Islet of Langerhans (tissue), 1 donor: ENCODE measurements around the gene ZNF516.

Experiments used
- FAIRE-seq: peaks from one replicate; lab custom pipeline; 2011; peaks lifted over from hg19 to GRCh38; lab: Jason Lieb, UNC

The ZNF516 gene

GRCh38 chr18:76335859-76336640 lies 159.0 kb downstream of the ZNF516 start:
- no peak for FAIRE-seq

- FAIRE-seq: no peak
Measured at GRCh38 chr18:76328140-76328539, 166.9 kb downstream of the ZNF516 start.

GRCh38 chr18:76323891-76324290 lies 171.2 kb downstream of the ZNF516 start:
- no peak for FAIRE-seq

DNA sequence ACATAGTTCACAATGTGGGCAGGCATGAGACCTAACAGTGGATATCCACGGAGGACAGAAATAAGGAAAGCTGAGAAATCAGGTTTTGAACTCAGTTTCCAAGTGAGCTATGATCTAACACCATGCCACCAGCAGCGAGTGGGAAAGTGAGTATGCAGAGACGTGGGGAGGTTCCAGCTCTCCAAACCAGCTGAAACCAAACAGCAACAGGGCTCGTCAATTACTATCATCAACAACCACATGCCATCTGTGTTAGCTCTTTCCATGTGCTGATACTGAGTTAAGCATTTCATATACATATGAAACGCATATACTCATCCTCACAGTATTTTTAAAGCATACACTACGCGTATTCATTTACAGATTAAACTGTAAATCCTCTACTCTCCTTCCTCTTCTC lies 172.4 kb downstream of the ZNF516 start:
- FAIRE-seq: no peak

- no peak for FAIRE-seq
Measured at GRCh38 chr18:76319366-76319765, 175.7 kb downstream of the ZNF516 start.

GRCh38 chr18:76318607-76319006 lies 176.4 kb downstream of the ZNF516 start:
- no peak for FAIRE-seq

DNA sequence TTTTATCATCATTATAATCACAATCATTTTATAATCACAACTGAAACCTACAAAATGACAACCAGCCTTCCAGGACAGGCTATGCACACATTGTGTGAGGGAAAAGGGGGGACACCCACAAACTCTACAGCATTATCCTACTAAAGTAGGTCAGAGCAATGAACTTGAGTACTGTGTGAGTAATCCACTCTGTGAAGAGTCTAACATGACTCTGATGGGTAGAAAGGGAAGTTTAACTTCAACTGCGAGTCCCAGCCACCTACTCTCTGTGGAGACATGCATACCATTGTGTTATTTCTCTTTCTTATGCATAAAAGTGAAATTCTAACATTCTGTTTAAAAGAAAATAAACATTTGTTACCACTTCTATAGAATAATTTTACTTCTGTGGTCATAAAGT lies 177.9 kb downstream of the ZNF516 start:
- FAIRE-seq: no peak

- no peak for FAIRE-seq
Measured at GRCh38 chr18:76315722-76316230, 179.3 kb downstream of the ZNF516 start.

DNA sequence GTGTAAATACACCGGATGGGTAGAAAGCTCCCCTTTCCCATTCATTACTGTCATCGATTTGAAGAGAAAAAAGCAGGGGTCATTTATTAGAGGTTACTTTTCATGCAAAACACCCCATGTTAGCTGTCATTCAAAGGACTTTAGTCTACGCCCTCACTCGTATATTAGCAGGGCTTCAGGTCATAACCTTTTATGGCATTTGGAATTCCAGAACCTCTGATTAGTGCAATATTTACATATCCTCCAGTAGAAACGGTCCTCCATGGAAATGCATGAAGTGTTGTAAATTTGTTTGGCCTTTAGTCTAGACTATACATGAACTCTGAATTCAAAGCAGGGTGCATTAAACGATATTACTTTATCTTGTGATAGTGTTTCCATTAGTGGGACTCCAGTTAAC lies 180.5 kb downstream of the ZNF516 start:
- FAIRE-seq: no peak

GRCh38 chr18:76314015-76314414 lies 181.0 kb downstream of the ZNF516 start:
- FAIRE-seq: no peak
